NCI-H187 (cell line): ENCODE results near the gene MAN2A2.
A peak's percentile ranks its signal among the peaks of the same experiment; 100 is the strongest.
"Not testable (repeated sequence)": the region's sequence is repeated elsewhere in the genome, so short reads cannot be mapped to it uniquely, and the experiment has no call there.

ENCODE experiments used
- DNase-seq, 2 experiments: peaks; one replicate each; lab custom pipeline; 2025; lab: John Stamatoyannopoulos, UW

The MAN2A2 gene

DNA sequence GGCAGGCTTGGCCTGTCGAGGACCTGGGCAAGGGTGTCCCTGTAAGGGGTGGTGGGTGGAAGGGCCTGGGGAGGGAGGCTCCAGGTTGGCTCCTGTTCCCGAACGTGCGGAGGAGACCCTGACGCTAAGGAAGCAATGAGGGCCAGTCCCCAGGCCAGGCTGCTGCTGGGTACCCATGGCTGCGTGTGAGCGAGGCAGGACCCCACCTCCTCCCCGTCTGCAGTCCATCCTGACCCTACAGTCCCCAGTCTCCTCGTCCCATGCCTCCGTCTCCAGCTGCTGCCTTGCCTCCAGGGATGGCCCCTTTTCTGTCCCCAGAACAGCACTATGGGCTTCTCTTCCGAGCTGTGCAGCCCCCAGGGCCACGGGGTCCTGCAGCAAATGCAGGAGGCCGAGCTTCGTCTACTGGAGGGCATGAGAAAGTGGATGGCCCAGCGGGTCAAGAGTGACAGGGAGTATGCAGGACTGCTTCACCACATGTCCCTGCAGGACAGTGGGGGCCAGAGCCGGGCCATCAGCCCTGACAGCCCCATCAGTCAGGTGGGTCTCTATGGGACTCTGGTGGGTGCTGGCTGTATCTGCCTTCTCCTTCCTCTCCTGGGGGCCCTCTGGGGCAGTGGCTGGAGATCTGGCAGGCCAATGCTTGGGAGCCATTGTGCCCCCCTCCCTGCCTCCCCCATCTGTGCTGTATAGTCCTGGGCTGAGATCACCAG is 18.2 kb upstream of the MAN2A2 start:
- DNase-seq: no peak

DNA sequence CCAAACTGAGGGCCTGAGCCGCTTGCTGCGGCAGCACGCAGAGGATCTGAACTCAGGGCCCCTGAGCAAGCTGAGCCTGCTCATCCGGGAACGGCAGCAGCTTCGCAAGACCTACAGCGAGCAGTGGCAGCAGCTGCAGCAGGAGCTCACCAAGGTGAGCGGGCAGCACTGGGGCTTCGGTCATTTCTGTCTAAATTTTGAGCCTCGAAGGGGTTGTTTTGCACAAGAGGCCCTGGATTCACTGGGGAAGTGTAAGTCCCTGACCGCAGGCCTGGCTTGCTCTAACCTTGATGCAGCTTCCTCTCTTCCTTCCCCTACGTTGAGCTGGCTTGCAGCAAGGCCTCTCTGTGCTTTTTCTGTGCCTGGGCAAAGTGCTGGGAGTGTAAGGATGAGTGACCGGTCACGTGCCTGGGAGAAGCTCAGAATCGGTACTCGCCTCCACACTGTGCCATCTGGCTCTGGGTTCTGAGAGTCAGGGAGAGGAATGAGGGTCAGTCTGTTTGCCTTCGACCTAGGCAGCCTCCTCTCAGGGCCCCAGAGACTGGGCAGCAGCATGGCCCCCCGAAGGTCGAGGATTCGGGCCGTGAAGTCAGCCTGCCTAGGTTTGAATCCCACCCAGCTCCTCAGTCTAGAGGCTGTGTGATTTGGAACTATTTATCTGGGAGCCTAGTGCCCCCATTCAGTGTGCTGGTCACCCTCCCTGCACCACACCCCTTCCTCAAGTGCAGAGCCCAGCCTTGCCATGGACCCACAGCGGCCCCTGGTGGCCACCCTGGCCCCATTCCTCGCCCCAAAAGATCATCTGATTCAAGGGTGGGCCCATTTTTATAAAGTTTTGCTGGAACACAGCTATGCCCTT is 17.4 kb upstream of the MAN2A2 start:
- DNase-seq: peak; percentile 20 to 54

DNA sequence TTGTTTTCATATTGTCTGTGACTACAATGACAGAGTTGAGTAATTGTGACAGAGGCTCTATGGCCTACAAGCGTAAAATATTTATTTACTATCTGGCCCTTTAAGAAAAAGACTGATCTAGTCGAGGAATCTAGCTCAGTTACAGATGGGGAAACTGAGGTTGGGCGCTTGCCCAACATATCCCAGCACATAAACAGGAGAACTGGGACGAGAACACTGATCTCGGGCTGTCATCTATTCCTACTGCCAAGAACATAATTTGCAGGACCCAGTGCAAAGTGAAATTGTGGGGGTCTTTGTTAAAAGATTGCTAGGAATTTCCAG is 16.8 kb upstream of the MAN2A2 start:
- no peak for DNase-seq

DNA sequence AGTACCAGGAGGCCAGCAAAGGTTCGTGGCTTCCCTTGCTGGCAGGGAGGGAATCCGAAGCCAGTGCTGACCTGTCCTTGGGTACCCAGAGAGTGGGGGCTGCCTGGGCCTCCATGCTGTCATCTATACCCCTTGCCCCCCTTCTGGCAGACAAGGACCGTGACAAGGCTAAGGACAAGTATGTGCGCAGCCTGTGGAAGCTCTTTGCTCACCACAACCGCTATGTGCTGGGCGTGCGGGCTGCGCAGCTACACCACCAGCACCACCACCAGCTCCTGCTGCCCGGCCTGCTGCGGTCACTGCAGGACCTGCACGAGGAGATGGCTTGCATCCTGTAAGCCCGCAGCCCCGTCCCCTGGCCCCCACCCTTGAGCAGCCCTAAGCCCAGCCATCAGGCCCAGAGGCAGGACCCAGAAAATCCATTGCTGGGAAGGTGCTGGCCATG is 16.0 kb upstream of the MAN2A2 start:
- no peak for DNase-seq

DNA sequence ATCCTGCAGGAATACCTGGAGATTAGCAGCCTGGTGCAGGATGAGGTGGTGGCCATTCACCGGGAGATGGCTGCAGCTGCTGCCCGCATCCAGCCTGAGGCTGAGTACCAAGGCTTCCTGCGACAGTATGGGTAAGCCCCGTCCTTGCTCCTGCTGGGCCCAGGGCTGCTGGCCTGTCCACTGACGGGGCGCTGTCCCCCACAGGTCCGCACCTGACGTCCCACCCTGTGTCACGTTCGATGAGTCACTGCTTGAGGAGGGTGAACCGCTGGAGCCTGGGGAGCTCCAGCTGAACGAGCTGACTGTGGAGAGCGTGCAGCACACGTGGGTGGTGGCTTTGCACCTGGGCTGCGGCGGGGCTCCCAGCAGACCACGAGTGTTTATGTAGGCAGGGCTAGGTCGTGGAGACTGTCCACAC is 13.8 kb upstream of the MAN2A2 start:
- DNase-seq: no peak

DNA sequence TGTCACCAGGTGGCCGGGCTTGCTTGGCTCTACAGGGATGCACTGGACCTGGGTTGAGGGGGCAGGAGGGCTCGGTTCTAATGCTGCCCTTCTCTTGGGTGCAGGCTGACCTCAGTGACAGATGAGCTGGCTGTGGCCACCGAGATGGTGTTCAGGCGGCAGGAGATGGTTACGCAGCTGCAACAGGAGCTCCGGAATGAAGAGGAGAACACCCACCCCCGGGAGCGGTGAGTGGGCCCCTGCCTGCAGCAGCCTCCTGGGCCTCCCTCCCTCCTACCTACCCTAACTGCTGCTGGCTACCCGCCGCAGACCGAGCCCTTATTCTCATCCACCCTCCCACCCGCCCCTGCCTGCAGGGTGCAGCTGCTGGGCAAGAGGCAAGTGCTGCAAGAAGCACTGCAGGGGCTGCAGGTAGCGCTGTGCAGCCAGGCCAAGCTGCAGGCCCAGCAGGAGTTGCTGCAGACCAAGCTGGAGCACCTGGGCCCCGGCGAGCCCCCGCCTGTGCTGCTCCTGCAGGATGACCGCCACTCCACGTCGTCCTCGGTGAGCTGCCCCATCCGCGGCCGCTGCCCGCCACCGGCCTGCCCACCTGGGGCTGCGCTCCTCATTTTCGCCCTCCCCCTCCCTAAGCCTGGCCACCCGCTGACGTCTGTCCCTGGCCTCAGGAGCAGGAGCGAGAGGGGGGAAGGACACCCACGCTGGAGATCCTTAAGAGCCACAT is 13.2 kb upstream of the MAN2A2 start:
- DNase-seq: no peak

DNA sequence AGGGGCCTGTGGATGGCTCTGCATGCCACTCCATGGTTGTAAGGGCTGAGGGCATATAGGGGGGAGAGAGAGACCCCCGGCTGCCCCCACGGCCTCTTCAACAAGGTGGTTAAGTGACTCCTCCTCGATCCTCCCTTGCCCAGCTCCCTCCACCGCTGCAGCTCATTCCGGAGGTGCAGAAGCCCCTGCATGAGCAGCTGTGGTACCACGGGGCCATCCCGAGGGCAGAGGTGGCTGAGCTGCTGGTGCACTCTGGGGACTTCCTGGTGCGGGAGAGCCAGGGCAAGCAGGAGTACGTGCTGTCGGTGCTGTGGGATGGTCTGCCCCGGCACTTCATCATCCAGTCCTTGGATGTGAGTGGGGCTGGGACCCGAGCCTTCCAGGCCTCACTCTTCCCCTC is 12.3 kb upstream of the MAN2A2 start:
- no peak for DNase-seq

DNA sequence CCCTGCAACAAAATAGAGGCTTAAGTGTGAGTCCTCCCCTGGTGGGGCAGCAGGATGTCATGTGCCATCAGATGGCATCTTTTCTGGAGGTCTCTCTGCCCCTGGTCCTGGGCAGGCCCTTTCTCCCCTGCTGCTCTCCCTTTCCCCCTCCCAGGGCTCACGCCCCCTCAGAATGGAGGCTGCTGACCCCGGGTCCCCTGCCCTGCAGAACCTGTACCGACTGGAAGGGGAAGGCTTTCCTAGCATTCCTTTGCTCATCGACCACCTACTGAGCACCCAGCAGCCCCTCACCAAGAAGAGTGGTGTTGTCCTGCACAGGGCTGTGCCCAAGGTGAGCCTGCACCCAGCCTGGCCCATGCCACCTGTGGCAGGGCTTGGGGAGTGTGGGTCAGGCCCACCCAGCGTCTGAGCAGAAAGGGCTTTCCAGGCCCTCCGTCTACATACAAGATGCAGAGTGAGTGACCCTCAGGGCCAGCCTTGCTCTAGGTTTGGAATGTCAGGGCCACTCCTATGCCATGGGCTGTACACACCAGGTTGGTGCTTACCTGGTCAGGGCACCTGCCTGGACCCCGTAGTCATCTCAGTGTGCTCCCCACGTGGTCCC is 11.7 kb upstream of the MAN2A2 start:
- DNase-seq: no peak

DNA sequence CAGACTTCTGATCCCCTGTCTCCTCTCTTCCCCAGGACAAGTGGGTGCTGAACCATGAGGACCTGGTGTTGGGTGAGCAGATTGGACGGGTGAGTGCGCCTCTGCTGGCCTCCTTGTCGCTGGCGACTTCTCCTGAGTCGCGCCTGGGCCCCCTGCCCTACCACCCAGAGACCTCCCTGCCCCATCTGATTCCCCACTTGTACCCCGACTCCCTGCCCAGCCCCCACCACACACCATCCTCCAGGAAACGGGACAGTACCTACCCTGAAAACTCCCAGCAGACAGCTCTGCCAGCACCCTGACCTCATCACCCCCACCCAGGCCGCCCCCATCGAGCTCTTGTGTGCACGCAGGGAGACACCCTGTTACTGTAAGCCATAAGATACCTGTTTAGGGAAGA is 11.1 kb upstream of the MAN2A2 start:
- DNase-seq: no peak

DNA sequence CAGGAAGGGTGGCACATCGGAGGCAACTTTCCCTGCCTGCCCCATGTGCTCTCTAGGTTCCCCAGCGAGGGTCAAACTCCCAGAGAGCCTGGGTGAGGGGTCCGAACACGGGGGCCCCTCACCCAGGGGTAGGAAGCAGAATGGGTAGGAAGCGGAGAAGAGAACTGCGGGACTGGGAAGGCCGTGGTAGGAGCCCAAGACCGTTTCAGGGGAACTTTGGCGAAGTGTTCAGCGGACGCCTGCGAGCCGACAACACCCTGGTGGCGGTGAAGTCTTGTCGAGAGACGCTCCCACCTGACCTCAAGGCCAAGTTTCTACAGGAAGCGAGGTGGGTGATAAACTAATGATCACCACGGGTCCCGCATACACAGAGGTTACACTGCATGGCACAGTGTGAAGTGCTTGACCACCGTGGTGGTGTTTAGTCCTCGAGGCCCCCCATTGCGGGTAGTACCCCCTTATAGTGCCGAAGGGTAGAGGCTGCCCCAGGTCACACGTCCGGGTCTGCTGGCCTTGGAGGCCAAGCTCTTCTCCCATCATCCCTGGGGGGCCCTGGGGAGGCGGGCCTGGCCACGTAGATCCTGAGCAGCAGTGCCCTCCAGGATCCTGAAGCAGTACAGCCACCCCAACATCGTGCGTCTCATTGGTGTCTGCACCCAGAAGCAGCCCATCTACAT is 10.5 kb upstream of the MAN2A2 start:
- no peak for DNase-seq

DNA sequence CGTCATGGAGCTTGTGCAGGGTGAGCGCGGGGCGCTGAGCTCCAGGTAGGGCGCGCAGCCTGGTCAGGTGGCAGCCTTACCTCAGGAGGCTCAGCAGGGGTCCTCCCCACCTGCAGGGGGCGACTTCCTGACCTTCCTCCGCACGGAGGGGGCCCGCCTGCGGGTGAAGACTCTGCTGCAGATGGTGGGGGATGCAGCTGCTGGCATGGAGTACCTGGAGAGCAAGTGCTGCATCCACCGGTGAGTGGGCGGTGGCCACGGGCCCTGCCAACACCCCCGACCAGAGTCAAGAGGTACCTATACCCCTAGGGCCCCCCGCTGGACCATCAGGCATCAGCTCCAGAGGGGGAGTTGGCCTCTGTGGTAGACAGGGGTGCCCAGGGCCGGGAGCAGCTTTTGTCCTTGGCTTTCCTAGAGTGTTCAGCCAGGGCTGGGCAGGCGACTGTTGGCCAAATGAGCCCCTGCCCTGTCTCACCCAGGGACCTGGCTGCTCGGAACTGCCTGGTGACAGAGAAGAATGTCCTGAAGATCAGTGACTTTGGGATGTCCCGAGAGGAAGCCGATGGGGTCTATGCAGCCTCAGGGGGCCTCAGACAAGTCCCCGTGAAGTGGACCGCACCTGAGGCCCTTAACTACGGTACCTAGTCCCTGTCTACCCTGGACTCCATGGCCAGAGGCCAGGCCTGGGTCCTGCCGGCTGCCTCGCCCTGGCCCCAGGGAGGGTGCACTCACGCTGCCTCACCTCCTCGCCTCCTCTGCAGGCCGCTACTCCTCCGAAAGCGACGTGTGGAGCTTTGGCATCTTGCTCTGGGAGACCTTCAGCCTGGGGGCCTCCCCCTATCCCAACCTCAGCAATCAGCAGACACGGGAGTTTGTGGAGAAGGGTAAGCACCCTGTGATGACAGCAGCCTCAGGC is 9.7 kb upstream of the MAN2A2 start:
- no peak for DNase-seq

DNA sequence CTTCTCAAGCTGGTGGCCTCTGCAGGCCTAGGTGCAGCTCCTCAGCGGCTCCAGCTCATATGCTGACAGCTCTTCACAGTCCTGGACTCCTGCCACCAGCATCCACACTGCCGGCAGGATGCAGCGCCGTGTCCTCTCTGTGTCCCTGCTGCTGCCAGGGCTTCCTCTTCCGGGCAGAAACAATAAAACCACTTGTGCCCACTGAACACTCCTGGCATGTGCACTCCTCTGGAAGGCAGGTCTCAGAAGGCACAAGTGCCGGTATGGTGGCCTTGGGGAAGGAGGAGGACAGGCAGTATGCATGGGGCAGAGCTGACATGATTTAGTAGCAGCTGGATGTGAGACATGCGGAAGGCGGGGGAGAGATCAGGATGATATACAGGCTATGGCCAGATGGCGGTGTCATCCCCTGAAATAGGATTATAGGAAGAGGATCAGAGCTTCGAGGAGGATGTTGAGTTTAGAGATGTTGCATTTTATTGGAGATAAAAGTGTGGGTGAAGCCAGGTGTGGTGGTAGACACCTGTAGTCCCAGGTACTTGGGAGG is 7.5 kb upstream of the MAN2A2 start:
- no peak for DNase-seq

DNA sequence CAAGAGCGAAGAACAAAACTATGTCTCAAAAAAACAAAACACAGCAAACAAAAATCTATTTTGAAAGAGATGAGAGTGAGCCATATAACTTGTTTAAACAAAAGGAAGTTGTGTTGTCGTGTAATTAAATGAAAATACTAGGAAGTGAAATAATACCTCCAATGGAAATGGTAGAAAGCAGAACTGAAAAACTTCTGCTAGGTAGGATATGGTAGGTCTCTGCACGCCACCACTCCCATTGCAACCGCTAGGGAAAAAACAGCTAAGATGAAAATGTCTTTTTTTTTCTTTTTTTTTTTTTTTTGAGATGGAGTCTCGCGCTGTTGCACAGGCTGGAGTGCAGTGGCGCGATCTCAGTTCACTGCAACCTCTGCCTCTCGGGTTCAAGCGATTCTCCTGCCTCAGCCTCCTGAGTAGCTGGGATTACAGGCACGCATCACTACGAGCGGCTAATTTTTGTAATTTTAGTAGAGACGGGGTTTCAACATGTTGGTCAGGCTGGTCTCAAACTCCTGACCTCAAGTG is 5.9 kb upstream of the MAN2A2 start:
- not testable (repeated sequence) for DNase-seq

DNA sequence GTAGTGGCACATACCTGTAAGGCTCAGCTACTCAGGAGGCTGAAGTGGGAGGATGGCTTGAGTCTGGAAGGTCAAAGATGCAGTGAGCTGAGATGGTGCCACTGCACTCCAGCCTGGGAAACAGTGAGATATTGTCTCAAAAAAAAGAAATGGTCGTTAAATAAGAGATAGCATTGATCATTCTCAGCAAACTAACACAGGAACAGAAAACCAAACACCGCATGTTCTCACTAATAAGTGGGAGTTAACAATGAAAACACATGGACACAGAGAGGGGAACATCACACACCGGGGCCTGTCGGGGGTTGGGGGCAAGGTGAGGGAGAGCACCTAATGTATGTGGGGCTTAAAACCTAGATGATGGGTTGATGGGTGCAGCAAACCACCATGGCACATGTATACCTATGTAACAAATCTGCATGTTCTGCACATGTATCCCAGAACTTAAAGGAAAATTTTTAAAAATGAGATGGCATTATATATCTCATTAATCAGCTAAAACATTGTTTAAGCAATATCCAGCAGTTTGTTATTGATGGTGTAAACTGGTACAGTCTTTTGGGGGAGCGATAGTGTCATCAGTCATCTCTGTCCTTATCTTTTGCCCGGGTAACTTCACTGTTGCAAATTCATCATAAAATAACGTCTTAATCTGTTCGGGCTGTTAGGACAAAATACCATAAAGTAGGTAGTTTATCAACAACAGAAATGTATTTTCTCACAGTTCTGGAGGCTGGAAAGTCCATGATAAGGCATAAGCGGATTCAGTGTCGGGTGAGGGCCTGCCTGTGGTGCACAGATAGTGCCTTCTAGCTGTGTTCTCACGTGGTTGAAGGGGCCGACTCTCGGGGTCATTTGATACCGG is 1.7 kb upstream of the MAN2A2 start:
- DNase-seq: no peak

DNA sequence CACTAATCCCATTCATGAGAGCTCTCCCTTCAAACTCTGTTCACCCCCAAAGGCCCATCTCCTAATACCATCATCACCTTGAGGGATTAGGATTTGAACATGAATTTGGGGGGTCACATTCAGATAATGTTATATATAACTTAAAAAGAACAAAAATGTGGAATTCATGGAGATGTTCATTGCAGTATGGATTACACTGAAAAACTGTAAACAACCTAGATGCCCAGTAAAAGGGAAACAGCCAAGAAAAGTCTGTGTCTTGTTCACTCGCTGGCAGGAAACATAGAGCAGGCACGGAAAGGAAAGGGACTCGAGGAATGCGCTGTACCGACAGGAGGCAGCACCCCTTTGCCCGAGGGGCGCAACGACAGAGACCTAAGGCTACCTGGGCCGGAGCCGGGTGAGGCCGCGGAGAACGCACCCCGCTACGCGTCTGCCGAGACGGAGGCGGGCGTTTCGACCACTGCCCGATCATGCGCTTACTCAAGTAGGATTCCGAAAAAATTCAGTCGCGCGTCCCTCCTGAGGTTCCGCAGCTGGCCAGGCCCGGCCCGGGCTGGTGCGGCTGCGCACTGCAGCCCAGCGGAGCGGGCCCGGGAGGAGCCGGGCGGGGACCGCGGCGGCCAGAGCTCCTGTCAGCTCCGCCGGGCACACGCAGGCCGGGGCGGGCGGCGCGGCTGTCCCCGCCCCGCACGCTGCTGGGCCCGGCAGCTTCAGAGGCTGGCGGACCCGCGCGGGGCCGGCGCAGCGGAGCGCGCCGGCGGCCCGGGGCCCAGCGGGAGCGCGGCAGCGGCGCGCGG is 862 bp upstream of the MAN2A2 start:
- peak; percentile 46 to 66 for DNase-seq

DNA sequence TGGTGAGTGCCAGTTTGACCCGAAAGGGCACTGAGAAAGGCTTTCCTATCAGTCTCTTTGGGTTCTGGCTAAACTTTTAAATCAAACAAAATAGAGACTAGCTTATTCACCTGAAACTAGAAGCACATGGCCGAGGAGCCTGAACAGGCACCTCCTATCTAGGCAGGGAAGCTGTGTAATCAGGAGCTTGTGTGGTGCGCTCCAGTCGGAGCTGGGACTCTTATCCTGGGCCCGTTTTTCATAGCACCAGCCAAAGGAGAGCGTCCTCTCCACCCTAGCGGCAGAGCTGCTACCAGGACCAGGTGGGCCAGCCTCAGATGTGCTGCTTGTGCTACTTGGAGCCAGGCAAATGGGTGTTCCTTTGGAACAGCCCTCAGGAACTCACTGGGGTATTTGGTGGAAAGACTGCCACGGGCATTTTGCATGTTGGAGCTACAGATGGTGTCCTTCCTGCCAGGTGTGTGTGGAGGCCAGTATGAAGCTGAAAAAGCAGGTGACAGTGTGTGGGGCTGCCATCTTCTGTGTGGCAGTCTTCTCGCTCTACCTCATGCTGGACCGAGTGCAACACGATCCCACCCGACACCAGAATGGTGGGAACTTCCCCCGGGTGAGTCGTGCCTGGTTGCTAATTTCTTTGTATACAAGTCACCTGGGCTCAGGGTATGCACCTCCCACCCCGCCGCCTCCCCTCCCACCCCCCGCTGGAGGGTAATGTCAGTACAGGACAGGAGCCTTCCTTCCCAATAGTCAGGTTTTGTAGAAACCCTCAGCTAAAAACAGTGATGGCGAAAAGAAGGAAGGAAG is 833 bp downstream of the MAN2A2 start:
- DNase-seq: no peak

DNA sequence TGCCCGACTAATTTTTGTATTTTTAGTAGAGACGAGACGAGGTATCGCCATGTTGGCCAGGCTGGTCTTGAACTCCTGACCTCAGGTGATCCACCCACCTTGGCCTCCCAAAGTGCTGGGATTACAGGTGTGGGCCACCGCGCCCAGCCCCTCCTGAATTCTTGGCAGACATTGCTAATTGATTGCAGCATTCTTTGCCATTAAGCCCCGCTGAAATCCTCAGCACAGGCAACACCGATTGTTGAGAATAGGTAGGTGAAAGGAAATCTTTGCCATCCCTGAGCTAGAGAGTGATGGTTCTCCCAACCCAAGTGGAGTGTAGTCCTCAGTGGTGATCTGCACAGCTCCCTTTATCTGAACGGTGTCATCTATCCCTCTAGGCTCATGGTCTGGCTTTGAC is 1.6 kb downstream of the MAN2A2 start:
- no peak for DNase-seq
